Stimulated activated CD8-positive, alpha-beta memory T cell treated with anti-CD3 and anti-CD28 coated beads, Interleukin-4, amount 100 ng/mL, for 4 hours (primary cell): ENCODE measurements around the gene ZNF318.
"Not testable (repeated sequence)": the region's sequence is repeated elsewhere in the genome, so short reads cannot be mapped to it uniquely, and the experiment has no call there.

Experiments
- DNase-seq, 2 donors: peaks; one replicate each; pipeline ENCODE4 v3.0.0-alpha.2; 2020; ENCODE audit warnings: low read depth in 2 of 2, low spot score in 1 of 2

ZNF318 gene

GRCh38 chr6:43383021-43383667 lies 13.7 kb upstream of the ZNF318 start:
- no peak for DNase-seq

DNA sequence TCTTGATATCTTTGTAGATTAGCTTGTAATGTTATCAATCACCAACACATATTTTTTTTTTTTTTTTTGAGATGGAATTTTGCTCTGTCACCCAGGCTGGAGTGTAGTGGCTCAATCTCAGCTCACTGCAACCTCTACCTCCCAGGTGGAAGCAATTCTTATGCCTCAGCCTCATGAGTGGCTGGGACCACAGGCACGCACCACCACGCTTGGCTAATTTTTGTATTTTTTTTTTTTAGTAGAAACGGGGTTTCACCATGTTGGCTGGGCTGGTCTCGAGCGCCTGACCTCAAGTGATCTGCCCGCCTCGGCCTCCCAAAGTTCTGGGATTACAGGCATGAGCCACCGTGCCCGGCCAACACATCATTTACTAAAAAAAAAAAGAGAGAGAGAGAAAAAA lies 11.4 kb upstream of the ZNF318 start:
- DNase-seq = not testable (repeated sequence)

DNA sequence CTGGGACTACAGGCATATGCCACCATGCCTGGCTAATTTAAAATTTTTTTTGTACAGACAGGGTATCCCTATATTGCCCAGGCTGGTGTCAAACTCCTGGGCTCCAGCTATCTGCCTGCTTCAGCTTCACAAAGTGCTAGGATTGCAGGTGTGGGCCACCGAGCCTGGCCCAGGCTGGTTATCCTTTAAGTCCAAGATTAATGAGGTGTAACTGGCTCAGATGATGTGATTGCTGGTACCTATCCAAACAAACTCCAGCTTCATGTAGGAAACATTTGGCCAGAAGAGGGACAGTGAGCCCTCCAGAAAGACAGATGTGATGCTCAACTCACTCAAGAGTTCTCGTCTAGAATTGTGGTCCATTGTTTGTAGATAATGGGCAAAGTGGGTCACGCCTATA lies 9.2 kb upstream of the ZNF318 start:
- no peak for DNase-seq

DNA sequence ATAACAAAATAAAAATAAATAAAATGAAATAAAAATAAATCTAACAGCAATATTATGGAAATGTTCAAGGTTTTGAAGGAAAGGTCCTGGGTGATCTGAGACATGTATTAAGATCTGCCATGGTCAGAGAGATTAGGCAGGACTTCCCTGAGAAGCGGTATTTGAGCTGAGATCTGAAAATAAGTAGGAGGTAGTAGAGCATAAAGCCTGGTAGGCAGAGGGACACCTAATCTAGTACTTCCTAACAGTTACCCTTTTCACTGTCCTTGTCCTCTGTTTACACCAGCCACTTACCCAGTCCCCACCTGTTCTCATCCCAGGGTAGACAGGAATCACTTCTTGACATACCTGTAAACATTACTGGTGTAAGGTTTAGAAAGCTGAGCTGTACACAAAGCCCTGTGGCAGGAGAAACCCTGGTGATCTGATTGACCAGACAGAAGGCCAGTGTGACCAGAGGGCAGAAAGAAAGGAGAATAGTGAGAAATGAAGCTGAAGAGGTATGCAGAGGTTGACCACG lies 8.3 kb upstream of the ZNF318 start:
- no peak for DNase-seq

DNA sequence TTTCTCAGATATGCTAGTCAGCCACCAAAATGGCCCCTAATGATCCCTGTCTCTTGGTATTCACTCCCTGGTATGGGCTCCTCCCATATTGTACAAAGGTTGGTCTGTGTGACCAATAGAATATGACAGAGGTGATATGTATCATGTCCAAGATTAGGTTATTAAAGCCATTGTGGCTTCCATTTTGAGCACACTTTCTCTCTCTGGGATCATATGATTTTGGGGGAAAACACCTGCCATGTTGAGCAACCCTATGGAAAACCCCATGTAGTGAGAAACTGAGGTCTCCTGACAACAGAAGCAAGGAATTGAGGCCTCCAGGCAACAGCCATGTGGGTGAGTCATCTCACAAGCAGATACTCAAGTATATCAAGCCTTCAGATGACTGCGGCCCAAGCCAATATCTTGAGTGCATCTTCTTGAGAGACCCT lies 7.1 kb upstream of the ZNF318 start:
- no peak for DNase-seq

DNA sequence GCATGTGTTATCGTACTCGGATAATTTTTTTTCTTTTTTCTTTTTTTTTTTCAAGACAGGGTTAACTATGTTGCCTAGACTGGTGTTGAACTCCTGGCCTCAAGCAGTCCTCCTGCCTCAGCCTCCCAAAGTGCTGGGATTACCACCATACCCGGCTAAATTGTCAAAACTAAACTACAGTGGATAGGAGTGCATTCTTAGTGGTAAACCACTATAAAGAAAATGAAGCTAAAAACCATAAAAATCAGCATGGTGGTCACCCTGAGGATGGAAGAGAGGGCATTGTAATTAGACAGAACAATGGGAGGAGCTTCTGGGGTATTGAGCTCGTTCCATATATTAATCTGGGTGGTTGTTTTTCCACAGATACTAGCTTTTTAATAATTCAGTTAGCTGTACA lies 6.2 kb upstream of the ZNF318 start:
- no peak for DNase-seq

GRCh38 chr6:43373252-43373875 lies 3.9 kb upstream of the ZNF318 start:
- DNase-seq = no peak

DNA sequence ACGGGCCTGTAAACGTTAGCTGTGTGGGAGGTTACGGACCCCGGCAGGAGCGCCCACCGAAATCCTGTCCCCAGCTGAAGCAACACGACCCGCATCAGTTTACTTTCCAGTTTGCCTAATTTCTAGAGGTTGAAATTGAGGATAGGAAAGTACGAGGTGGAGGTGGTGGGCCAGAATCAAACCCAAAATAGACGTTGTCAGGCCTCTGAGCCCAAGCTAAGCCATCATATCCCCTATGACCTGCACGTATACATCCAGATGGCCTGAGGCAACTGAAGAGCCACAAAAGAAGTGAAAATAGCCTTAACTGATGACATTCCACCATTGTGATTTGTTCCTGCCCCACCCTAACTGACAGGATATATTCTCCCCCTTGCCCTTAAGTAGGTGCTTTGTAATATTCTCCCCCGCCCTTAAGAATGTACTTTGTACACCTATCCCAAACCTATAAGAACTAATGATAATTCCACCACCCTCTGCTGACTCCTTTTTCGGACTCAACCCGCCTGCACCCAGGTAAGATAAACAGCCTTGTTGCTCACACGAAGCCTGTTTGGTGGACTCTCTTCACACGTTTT lies 645 bp upstream of the ZNF318 start:
- DNase-seq = not testable (repeated sequence)

- DNase-seq = no peak
Measured at GRCh38 chr6:43368259-43369160, 937 bp downstream of the ZNF318 start.

GRCh38 chr6:43367245-43367984 lies 2.0 kb downstream of the ZNF318 start:
- no peak for DNase-seq

- DNase-seq = no peak
Measured at GRCh38 chr6:43361269-43361668, 8.2 kb downstream of the ZNF318 start.

DNA sequence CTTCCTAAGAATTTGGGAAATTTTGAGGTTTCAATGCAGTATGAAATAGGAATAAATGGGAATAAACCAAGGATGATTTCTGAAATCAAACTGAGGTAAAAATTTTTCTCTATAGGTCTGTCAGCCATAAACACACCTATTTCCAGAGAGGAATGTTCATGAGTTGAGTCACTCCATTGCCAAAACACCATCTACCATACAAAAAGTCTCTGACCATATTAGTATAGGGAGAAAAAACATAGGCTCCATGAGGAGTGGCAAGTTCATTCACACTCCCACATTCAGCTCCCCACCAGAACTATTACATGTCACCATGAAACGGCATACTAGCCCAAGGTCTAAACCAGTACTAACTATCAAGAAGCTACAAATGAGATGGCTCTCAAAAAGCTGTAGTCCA lies 9.6 kb downstream of the ZNF318 start:
- no peak for DNase-seq

GRCh38 chr6:43359381-43359780 lies 10.1 kb downstream of the ZNF318 start:
- no peak for DNase-seq

DNA sequence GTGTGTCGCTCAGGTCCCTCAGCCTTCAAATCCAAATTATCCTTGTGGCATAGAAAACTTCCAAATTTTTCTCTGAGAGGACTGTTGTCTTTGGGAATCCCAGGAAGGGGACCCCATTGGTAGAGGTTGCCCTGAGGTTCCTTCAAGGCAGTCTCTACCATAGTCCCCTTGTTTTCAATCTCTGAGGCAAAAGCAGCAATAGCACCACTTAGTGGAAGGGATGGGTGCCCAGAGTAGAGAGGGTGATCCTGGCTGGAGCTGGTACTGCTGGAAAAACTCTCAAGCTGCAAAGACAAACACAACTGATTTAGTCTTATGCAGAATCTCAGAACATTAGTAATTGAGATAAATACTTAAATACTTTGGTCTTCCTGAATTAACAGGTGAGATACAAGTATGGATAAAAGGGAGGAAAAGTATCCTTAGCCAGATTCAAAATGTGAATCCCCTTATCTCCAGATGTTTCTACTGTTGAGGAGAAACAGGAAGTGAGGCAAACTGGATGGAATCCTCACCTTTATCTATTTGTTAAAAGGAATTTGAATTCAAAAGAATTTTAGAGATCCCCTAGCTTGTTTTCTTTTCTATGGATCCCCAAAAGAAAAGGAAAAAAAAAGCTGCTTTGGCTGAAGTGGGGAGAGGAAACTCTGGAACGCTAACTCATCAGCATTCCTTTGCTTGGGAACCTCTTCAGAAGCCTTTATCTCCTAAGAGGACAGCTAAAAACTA lies 13.4 kb downstream of the ZNF318 start:
- no peak for DNase-seq

- not testable (repeated sequence) for DNase-seq
Measured at GRCh38 chr6:43351951-43352350, 17.5 kb downstream of the ZNF318 start.

DNA sequence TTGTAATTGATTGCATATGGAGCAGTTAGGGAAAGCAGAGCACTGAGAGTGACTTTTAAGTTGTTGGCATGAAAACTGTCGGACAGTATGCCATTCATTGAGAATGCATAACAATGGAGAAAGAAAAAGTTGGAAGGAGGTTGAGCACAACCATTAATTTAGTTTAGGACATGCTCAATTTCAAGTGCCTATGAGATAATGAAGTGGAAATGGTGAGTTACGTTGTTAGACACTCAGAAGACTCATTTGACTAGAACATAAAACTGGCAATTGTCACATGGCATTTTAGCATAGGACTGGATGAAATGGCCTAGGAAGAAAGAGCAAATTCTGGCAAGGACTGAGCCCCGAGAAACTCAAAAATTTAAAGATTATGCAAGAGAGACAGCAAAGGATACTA lies 22.0 kb downstream of the ZNF318 start:
- DNase-seq = no peak

GRCh38 chr6:43347021-43347420 lies 22.4 kb downstream of the ZNF318 start:
- no peak for DNase-seq

GRCh38 chr6:43346243-43346642 lies 23.2 kb downstream of the ZNF318 start:
- not testable (repeated sequence) for DNase-seq

- no peak for DNase-seq
Measured at GRCh38 chr6:43339168-43339567, 30.3 kb downstream of the ZNF318 start.

DNA sequence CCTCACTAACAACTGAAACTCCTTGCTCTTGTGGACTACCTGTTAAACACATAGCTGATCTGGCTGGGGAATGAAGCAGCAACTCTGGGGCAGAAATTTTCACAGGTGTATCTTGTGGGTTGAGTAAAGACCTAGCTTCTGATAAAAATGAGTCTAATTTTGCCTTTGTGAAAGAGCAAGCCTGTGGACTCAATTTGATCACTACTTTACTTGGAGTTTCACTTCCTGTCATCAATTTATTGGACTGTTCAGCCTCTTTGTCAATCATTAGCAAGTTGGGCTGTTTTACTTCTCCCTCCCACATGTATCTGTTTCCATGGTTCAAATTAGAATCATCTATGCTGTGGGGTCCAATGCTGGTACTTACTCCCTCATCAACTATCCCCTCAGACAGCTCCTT lies 31.2 kb downstream of the ZNF318 start:
- DNase-seq = no peak
